ENCODE results near the gene CCDC83.

The CCDC83 gene

GRCh38 chr11:85855341-85855656 is at the start of gene CCDC83:
Gene CCDC83, plus strand, starts transcription at chr11:85855383. Its CDS starts 9,741 bp downstream, at chr11:85865124.
- no peak for DNase-seq

DNA sequence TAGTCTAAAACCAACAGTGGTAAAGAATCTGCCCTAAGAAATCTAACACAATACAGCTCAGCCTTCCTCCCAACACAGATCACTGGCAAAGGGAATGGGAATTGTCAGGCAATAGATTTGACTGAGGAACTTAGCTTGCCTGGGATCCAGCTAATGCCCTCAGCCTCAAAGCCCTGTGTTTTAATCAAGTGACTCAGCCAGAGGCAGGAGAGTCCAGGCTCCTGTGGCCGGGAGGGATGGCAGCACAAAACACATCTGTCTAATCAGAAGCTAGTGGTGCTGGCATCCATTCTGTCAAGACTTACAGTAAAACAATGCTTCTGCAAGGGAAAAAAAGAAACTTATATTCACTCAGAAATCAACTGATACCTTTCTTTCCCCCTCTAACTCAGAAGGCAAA is 49.8 kb upstream of the CCDC83 start:
- DNase-seq, result no peak

DNA sequence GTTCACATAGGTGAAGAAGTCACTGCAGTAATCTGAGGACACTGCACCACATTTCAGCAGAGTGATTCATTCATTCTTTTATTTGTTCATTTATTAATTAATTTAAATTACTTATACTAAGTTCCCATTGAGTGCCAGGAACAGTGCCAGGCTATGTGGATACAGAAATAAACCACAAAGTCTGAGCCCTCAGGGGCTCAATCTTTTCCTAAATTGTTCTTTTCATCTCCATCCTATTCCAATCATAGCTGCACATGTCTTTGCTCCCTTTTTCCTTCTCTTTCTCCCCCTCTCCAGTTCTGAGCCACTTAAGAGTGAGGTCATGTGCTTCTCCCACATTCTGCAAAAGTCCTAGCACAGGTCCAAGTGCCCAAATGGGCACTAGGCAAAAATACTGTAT is 49.2 kb upstream of the CCDC83 start:
- no peak for DNase-seq

- DNase-seq, result no peak
Observed at GRCh38 chr11:85806876-85807275, 48.3 kb upstream of the CCDC83 start.

GRCh38 chr11:85809191-85809590 is 46.0 kb upstream of the CCDC83 start:
- no peak for DNase-seq

DNA sequence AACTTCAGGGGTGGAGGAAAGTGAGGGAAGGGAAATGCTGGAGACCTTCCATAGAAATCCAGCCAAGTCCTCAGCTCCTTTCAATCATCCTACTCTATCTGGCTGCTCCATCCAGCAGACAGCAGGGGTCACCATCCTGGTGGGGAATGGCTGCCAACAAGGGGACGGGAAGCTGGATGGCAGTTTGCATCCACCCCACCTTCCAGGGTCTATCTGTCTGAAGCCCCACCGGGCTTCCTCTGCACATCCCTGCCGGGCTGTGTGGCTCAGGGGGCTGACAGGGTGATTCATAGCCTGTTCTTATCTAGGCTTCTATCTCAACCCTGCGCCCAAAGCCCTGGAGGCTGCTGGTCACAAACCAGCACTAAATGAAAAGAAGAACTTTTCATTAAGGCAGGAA is 45.3 kb upstream of the CCDC83 start:
- no peak for DNase-seq

- no peak for DNase-seq
Observed at GRCh38 chr11:85810521-85810870, 44.7 kb upstream of the CCDC83 start.

GRCh38 chr11:85810871-85811611 is 44.1 kb upstream of the CCDC83 start, which contains the start of gene SYTL2:
Gene SYTL2, minus strand, starts transcription at chr11:85811141. Its CDS starts 53,416 bp downstream, at chr11:85757725.
- DNase-seq, result peak; percentile 84

GRCh38 chr11:85811624-85812023 is 43.6 kb upstream of the CCDC83 start:
- no peak for DNase-seq

DNA sequence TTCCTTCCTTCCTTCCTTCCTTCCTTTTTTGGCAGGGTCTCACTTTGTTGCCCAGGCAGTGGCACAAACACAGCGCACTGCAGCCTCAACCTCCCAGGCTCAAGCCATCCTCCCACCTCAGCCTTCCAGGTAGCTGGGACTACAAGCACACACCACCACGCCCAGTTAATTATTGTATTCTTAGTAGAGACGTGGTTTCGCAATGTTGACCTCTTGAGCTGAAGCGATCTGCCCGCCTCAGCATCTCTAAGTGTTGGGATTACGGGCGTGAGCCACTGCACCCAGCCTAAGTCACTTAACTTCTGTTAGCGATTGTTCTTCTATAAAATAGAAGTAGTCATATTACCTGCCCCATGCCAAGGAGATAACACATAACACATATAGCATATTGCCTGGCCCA is 41.5 kb upstream of the CCDC83 start:
- no peak for DNase-seq

DNA sequence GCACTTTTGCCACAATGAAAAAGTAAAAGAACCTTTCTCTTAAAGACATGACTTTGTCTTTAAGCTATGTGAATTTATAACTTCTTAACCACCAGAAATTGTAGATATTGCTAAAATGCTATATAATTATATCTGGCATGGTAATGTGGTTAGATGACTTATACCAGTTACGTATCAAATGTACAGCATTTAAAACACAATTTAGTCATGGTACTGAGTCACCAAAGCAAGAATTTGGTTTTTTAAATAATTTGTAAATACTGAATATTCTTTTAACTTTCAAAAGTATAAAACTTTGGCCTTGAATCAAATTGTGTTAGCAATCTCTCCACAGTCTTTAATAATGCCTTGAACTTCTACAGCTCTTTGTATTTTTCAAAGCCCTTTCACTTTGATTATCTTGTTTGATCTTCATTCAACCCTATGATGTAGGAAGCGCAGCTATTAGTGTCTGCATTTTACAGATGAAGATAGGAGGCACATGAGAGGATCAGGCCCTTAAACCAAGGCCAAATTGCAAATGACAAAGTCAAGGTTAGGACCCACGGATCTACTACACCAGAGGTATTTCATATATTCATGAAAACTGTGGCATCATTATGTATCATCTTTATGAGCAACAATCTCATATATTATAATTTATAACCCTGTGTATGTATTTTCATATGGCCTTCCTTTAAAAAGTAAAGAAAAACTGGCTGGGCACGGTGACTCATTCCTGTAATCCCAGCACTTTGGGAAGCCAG is 39.8 kb upstream of the CCDC83 start:
- no peak for DNase-seq

- no peak for DNase-seq
Observed at GRCh38 chr11:85819441-85819840, 35.7 kb upstream of the CCDC83 start.

GRCh38 chr11:85821636-85822035 is 33.5 kb upstream of the CCDC83 start:
- DNase-seq, result peak; percentile 23

GRCh38 chr11:85822814-85823213 is 32.4 kb upstream of the CCDC83 start:
- DNase-seq, result no peak

DNA sequence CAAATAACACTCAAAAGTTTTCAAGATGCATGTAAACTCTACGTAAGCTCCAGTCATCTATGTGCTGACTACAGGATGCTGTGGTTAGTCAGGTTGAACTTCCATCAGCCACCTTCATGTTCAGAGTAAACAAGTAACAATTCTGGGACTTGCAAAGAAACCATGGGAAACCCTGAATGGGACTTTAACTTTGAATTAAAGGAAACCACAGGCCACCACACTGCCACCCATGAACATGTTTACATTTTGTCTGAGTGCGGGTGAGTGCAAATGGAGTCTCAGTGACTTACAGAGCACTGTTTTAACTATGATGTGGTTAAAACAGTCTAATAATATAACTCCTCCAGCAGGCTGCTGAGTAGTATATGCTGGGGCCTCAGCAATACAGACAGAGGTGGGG is 31.4 kb upstream of the CCDC83 start:
- DNase-seq, result peak; percentile 87

DNA sequence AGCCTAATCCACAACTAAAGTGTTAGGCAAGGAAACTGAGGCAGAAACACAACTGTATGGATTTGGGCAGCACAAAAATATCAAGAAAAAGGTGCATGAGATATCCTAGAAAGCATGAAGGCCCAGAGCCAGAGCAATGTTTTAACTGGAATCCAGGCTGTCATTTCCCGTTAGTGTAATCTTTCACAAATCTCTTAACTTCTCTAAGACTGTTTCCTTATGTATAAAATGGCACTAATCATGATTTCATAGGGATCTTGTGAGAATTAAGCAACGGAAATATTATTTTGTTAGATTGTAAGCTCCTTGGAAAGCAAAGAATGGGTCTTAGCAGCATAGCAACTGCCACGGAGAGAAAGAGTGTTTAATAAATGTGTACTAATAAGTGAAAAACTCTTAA is 29.6 kb upstream of the CCDC83 start:
- DNase-seq, result no peak

DNA sequence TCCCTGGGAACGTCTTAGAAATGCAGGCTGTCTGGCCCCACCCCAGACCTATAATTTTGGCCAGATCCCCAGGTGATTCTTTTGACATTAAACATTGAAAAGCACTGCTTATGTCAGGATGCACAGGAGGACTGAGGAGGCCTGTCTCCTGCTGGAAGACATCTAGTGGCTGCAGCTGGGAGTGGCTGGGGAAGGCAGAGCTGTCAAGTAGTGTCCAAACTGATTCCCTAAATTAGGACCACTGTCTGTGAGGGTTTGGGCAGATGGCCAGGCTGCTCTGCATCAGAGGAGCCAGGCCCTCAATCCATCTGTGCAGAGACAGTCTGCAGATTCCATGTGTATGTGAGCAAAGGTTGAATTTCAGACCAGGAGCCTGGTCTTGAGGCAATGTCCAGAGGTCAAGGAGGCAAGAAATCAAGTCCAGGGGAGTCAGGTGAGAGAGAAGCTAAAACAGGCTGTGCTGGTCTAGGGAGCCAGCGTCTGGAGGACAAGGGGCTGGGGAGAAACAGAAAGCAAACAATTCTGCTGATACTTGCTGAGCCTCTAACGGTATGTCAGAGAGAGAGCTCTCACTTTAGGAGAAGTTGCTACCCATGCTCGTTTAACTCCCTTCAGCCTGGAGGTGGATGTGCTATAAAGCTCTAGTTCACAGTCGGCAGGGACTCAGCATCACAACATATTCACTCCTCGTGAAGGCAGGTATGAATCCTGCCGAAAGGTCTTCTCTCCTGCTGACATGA is 28.9 kb upstream of the CCDC83 start:
- DNase-seq, result peak; percentile 31

DNA sequence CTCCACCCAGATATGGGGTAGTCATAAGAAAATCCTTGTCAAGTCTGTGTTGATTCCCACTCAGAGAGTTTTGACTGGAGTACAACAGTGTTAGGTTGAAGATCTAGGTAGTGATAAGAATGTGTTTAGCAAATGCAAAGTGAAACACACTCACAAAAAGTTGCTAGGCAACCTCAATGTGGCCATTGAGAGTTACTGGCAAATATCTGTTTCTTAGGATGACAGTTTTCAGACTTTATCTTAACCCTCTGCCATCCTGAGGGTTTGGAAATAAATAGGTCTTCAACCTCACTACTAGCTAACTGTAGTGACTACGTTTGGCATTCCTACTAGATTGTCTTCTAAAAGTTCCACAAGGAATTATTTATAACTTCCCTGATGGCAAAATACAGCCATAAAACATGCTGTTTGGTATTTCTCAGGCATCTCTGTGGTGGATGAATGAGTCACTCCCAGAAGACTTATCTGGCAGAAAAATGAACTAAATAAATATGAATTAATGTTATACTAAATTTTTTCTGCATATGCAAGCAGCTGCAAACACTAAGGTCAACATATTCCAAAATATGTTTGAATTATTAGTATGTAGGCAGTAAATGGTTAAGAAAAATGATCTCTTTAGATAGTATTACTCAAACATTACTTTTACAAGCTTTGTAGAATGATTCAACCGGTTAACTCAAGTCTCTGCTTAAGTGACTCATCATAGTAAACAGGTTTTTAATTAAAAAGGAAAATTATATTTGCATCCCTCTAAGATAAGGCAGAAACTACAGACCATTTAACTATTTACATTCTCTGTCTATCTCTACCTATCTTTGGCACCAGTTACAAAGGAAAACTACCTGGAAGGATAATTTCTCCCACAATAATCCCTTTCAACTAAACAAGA is 27.2 kb upstream of the CCDC83 start:
- peak; percentile 83 for DNase-seq

DNA sequence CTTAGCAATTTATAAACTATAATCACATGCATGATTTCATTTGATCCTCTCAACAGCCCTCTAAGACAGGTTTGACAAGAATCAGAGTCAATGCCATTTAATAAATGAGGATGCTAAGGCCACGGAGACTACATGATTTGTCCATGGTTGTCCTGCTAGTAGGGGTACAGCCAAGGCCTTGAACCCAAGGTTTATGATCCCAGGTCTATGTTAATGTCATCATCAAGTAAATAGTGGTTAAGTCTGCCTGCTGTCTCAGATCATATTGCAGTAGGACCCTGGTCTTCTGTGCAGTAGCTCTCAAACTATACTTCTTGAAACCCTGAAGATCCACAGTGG is 26.6 kb upstream of the CCDC83 start:
- no peak for DNase-seq

- no peak for DNase-seq
Observed at GRCh38 chr11:85829172-85829571, 26.0 kb upstream of the CCDC83 start.

- DNase-seq, result no peak
Observed at GRCh38 chr11:85831050-85831449, 24.1 kb upstream of the CCDC83 start.

GRCh38 chr11:85835263-85835662 is 19.9 kb upstream of the CCDC83 start:
- no peak for DNase-seq

GRCh38 chr11:85835729-85836128 is 19.5 kb upstream of the CCDC83 start:
- DNase-seq, result no peak

Measured in activated CD4-positive, alpha-beta T cell treated with anti-CD3 and anti-CD28 coated beads, Interleukin-10, Interleukin-2, amounts not matched to agents 100 ng/mL and 50 ng/mL, durations not matched to agents 16 hours and 8 hours (primary cell).